HS-27A (cell line): Measurements from ENCODE around the gene ANKS1A.
"Not testable (repeated sequence)": the region's sequence is repeated elsewhere in the genome, so short reads cannot be mapped to it uniquely, and the experiment has no call there.

Experiments
- DNase-seq: peaks from one replicate; pipeline ENCODE4 v3.0.0-alpha.2; 2012; ENCODE audit warnings: low read depth, missing footprints

Gene ANKS1A

DNA sequence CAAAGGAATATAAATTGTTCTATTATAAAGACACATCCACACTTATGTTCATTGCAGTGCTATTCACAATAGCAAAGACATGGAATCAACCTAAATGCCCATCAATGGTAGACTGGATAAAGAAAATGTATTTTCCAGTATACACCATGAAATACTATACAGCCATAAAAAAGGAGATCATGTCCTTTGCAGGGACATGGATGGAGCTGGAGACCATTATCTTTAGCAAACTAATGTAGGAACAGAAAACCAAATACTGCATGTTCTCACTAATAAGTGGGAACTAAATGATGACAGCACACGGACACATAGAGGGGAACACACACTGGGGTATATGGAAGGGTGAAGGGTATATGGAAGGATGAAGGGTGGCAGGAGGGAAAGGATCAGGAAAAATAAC lies 5.0 kb upstream of the ANKS1A start:
- DNase-seq, result not testable (repeated sequence)

DNA sequence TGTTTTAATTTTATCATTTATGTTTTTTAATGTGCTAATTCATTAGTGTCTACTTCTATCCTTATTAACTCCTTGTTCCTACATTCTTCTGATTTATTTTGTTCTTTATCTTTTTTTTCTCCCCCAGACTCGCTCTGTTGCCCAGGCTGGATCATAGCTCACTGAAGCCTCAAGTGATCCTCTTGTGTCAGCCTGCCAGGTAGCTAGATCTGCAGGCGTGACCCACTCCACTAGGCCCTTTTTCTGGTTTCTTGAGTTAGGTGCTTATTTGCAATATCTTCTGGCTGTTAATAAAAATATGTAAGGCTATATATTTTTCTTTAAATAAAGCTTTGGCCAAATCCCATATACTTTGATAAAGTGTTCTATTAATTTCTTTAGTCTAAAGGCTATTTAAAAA lies 4.1 kb upstream of the ANKS1A start:
- DNase-seq, result no peak

DNA sequence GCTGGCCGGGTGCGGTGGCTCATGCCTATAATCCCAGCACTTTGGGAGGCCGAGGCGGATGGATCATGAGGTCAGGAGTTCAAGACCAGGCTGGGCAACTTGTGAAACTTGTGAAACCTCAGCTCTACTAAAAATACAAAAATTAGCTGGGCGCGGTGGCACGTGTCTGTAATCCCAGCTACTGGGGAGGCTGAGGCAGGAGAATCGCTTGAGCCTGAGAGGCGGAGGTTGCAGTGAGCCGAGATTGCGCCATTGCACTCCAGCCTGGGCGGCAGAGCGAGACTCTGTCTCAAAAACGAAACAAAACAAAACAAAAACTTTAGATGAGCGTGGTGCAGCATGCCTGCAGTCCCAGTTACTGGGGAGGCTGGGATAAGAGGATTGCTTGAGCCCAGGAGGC lies 3.2 kb upstream of the ANKS1A start:
- DNase-seq, result not testable (repeated sequence)

DNA sequence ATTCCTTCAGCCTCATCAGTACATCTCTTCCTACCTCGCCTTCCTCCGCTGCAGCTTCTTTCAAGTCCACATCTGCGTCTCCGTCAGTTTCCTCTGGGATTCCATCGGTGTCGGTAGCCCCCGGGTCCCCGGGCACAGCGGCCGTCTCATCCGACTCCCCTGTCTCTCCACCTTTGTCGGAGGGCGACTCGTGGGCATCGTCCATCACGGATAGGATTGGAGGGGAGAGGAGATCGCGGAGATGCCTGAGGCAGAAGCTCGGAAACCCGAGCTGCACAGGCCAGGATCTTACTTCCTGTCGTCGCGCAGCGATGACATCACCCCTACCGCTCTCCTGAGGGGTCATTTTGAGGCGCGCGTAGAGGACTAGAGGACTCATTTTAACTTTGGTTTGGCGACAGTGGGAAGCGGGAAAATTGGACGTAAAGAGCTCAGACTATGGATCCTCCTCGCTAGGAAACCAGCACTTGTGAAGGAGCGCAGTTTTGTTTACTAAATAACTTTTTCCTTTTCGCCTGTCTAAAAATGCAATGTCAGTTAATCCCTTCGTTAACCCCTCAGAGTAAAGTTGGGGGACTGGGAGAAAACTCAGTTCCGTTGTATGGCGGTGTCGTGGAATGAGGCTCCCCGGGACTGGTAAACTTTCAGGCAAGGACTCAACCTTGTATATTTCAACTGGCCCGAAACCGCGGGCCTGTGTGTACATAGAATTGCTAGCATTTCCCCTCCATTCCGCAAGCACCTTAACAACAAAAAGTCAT lies 1.1 kb upstream of the ANKS1A start, which contains the start of gene TAF11:
Gene TAF11, minus strand, starts transcription at position 290 of the 761 bp plus-strand sequence. Its CDS starts 85 bp downstream, at position 205.
- DNase-seq, result peak; percentile 94

DNA sequence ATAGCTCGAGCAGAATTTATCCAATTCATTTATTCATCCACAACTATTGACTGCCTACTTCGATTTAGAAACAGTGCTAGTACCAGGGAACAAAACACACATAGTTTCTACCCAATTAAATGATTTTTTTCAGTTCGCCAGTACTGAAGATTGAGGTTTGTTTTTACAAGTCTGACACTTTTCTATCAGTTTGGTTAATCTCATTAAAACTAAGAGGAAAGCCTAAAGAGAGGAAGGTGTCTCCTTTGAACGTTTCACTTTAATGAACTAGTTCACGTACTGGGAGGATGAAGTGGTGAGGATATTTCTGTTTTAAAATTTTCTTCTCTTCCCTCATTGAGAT lies 570 bp upstream of the ANKS1A start:
- DNase-seq, result no peak

DNA sequence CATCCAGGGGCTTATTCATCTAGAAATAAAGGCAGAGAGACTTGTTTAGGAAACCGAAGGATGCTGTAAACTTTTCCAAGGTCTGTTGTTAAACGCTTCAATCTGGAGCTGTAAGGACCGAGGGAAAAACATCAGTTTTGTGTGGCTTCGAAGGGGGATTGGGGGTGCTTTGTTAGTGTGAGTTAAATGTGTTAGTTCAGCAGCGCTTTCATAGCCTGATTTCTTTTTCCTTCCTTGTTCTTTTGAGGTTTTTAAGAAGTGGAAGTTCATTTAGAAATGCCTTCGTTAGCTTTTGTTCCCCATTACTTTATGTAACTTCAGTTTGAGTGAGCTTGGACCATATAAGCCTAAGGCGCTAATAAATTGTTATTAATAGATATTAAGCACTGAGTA lies 1.5 kb downstream of the ANKS1A start:
- no peak for DNase-seq

DNA sequence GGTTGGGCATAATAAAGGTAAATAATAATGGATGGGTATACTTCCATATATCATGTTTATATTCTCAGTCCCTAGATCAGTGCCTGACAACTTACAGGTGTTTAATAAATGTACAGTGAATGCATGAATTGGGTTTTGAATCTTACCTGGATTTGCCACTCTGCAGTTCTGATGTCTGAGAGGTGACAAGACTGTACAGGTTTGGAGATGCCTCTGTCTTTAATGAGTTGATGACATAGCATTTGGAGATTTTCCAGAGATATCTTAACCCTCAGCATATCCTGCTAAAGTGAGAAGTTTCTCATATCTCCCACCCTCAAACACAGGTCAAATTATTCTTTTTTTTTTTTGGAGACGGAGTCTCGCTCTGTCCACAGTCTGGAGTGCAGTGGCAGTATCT lies 2.2 kb downstream of the ANKS1A start:
- no peak for DNase-seq

GRCh38 chr6:34894693-34895092 lies 5.6 kb downstream of the ANKS1A start:
- no peak for DNase-seq

DNA sequence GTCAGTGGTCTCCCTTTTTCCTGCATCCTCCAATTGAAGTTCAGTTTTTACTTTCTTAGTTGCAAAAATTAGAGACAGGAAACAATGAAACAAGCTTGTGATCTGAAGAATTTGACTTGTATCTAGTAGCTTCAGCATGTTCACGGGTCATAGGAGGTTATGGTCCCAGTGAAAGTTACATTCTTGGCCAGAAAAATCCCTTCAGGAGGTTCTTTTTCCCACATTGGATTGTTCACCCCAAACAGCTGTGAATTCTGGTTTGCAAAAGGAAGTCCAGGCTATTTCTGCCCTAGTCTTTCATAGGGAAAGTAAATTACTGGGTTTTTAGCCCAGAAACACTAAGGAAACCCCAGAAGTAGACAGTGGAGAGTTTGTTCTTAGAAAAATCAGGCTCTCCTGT lies 8.1 kb downstream of the ANKS1A start:
- no peak for DNase-seq

GRCh38 chr6:34897716-34898115 lies 8.7 kb downstream of the ANKS1A start:
- no peak for DNase-seq

DNA sequence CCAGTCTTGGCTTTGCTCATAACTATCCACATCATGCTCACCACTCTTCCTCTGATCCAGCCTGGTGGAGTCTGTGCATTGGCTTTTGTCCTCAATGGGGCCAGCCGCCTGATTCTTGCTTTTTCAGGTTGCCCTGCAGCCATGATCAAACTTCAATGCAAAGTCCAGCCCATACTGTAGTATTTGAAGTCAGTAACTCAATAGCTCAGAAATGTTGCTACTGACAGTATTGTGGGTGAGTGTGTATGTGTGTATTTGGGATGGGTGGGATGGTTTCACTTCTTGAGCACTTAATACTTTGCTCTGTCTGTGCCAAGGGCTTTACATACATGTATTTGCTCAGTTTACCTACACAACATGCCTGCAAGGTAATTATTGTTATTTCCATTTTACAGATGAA lies 10.7 kb downstream of the ANKS1A start:
- DNase-seq, result not testable (repeated sequence)

GRCh38 chr6:34900321-34901031 lies 11.4 kb downstream of the ANKS1A start:
- no peak for DNase-seq

- no peak for DNase-seq
Observed at GRCh38 chr6:34901930-34902329, 12.9 kb downstream of the ANKS1A start.

GRCh38 chr6:34904990-34905613 lies 16.0 kb downstream of the ANKS1A start:
- DNase-seq, result no peak

DNA sequence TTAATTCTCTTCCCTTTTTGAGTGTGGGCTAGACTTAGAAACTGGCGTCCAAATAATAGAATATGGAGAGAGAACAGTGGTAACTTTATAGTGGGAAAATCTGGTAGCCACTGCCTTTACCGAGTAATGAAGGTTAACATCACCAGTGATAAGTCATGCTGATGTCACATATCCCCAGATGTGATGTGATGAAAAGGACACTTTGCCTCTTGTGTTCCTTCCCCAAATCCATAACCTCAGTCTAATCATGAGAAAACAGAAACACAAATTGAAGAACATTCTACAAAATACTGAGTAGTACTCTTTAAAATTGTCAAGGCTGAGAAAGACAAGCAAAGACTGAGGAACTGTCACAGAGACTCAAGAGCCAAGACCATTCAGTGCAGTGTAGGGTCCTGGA lies 17.8 kb downstream of the ANKS1A start:
- DNase-seq, result no peak

- DNase-seq, result no peak
Observed at GRCh38 chr6:34908194-34908593, 19.1 kb downstream of the ANKS1A start.

- DNase-seq, result no peak
Observed at GRCh38 chr6:34909320-34909883, 20.3 kb downstream of the ANKS1A start.

DNA sequence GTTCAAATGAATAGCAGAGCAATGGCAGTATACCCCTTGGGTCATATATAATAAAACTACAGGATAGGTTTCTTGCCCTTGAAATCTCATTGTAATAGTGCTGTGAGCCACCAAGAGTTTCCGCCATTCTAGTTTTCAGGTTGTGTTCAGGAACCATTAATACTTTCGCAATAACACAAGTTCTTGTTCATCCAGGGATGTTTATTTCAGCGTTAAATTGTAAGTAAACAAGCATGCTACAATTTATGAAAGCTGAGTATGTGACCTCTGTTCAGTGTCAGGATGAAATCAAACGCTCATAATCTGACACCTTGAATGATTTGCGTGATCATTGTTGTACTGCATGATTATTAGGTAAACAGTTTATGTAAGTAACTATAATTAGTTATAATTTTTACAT lies 22.8 kb downstream of the ANKS1A start:
- DNase-seq, result no peak

GRCh38 chr6:34912715-34913464 lies 23.8 kb downstream of the ANKS1A start:
- DNase-seq, result no peak

- no peak for DNase-seq
Observed at GRCh38 chr6:34914358-34914757, 25.3 kb downstream of the ANKS1A start.

DNA sequence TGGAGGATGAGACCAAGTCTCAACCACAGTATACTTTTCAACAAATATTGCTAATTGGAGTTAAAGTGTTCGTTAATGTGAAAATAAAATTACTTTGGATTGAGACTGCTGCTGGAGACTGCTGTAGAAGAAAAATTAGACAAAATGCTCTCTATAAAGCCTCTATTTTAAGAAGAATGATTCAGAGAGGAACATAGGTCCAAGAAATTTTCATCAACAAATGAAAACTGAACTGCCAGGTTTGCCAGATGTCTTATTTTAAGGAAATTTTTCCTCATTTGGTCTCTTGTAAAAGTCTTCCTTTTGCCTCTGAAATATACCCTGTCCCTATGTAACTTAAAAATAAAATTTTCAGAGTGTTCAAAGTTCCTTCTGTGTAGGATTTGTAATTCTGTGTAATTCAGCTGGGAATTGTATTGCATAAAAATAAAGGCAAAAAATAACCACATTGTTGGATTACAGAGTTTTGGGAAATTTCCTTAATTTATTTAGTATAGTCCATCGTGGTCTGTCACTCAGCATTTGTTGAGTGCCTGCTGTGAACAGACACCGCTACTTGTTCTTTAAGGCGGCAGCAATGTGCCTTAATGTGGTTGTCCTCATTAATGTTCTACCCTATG lies 27.4 kb downstream of the ANKS1A start:
- DNase-seq, result no peak
